Gastrocnemius medialis (tissue), 4 donors: ENCODE results near the gene RIMBP2. TPM values are rescaled to one million over a fixed set of nuclear protein-coding genes. Genes with fewer than 3 reads are reported as not detected.

Experiments used
- ATAC-seq, 2 donors: fragments of 150-250 bp; one replicate each; pipeline ENCODE4 v1.9.1; 2016
- DNase-seq, 2 donors: peaks; one replicate each; pipeline ENCODE4 v3.0.0-alpha.2; 2019
- H3K27ac ChIP-seq, 4 donors: fragments of 200-600 bp; sonication (generic); 1 replicate in 1 of 4; 2 replicates in 3 of 4; pipeline ENCODE4 v1.5.1; 2016 to 2018; ENCODE audit warnings: mild to moderate bottlenecking in 2 of 4, moderate library complexity in 1 of 4
- H3K27me3 ChIP-seq, 3 donors: fragments of 200-600 bp; sonication (generic) in 2 of 3; 1 replicate in 1 of 3; 2 replicates in 2 of 3; pipeline versions ENCODE4 v1.5.1 to v1.6.0; 2016 to 2019; ENCODE audit warnings: mild to moderate bottlenecking in 1 of 3, moderate library complexity in 1 of 3
- H3K36me3 ChIP-seq, 2 donors: fragments of 200-600 bp; sonication (generic) in 1 of 2; one replicate each; pipeline ENCODE4 v1.5.1; 2017 to 2018
- H3K4me1 ChIP-seq, 2 donors: fragments of 200-600 bp; sonication (generic) in 1 of 2; one replicate each; pipeline ENCODE4 v1.5.1; 2016 to 2017; ENCODE audit warnings: mild to moderate bottlenecking in 2 of 2
- H3K4me3 ChIP-seq, 4 donors: fragments of 200-600 bp; sonication (generic) in 3 of 4; 1 replicate in 1 of 4; 2 replicates in 3 of 4; pipeline ENCODE4 v1.5.1; 2016 to 2019; ENCODE audit warnings: mild to moderate bottlenecking in 2 of 4
- H3K9me3 ChIP-seq, 3 donors: fragments of 200-600 bp; sonication (generic) in 2 of 3; 1 replicate in 1 of 3; 2 replicates in 2 of 3; pipeline ENCODE4 v1.5.1; 2016 to 2019
- CTCF ChIP-seq, 5 experiments: fragments of 450-650 bp in 3 of 5; fragments of 200-600 bp in 2 of 5; sonication (generic) in 2 of 5; IDR thresholded peaks in 4 of 5; conservative IDR thresholded peaks in 1 of 5; 1 replicate in 4 of 5; 2 replicates in 1 of 5; pipeline ENCODE4 v1.5.1; 2016 to 2019; ENCODE audit warnings: antibody characterized with exemption in 5 of 5, mild to moderate bottlenecking in 3 of 5, moderate library complexity in 3 of 5
- POLR2A ChIP-seq, 2 donors: fragments of 450-650 bp; IDR thresholded peaks; one replicate each; pipeline ENCODE4 v1.6.1; 2017; ENCODE audit warnings: antibody characterized with exemption in 2 of 2, mild to moderate bottlenecking in 2 of 2, moderate library complexity in 2 of 2
- in situ Hi-C, 4 donors: fragments of 200-750 bp; cut with MboI; loops; one replicate each; pipeline versions ENCODE4 v1.15.0 to v1.8.0; 2017; ENCODE audit warnings: low sequenced_read_pairs in 4 of 4
- intact Hi-C: fragments of 100-400 bp; cut with DNase I; formaldehyde crosslinking; loops from one replicate; pipeline ENCODE4 v1.15.1; 2023; ENCODE audit warnings: low total_unique reads
- total RNA-seq, 4 donors: library from RNA; depleted of rRNA; stranded (reverse); fragments of >200 nt; gene quantifications; one replicate each; pipeline versions ENCODE4 v1.1.0 to v1.2.3, GENCODE V29; 2016

Gene RIMBP2
- total RNA-seq, 4 donors from 2014 or later, result 0.76 to 2.2 (median 1.2) TPM; not detected in 1

GRCh38 chr12:130412384-130412783 lies 303.7 kb downstream of the RIMBP2 start:
- DNase-seq (no peak), ATAC-seq (no peak)
- in situ Hi-C loops, result no loop called here
- no peaks in the 10 kb centered on the region for H3K36me3 ChIP-seq
- intact Hi-C loops, result no loop called here
- no peaks in the 10 kb centered on the region for H3K27me3 ChIP-seq
- H3K4me1 ChIP-seq, result no peaks in the 10 kb centered on the region
- H3K27ac ChIP-seq, result no peak overlapping the region
- TF ChIP-seq POLR2A (IDR thresholded peaks at IDR 0.05) (no peak), CTCF (IDR thresholded peaks at IDR 0.05 in 4 of 5, conservative IDR thresholded peaks at IDR 0.05 in 1 of 5) (no peak)
- no peak overlapping the region for H3K4me3 ChIP-seq
- H3K9me3 ChIP-seq, result no peaks in the 10 kb centered on the region

GRCh38 chr12:130405332-130405731 lies 310.8 kb downstream of the RIMBP2 start:
- ATAC-seq, result no peak
- H3K4me1 ChIP-seq, result no peaks in the 10 kb centered on the region
- no peak for DNase-seq
- H3K36me3 ChIP-seq, result no peaks in the 10 kb centered on the region
- no peaks in the 10 kb centered on the region for H3K9me3 ChIP-seq
- no peak overlapping the region for H3K4me3 ChIP-seq
- no peak for TF ChIP-seq POLR2A (IDR thresholded peaks at IDR 0.05)
- TF ChIP-seq CTCF (IDR thresholded peaks at IDR 0.05 in 4 of 5, conservative IDR thresholded peaks at IDR 0.05 in 1 of 5), result no peak
- in situ Hi-C loops, result loop anchor here in 1 of 4 donors (10.0 kb wide), 1 partner anchor 339 kb away; no protein-coding TSS in a partner anchor
- H3K27ac ChIP-seq, result no peak overlapping the region
- intact Hi-C loops, result no loop called here
- peaks cover 0 to 3% (median 0%) of the 10 kb centered on the region in 3 donors for H3K27me3 ChIP-seq

GRCh38 chr12:130401703-130402102 lies 314.4 kb downstream of the RIMBP2 start:
- H3K4me3 ChIP-seq, result no peak overlapping the region
- ATAC-seq, result no peak
- peaks cover 0 to 3% (median 0%) of the 10 kb centered on the region in 3 donors for H3K27me3 ChIP-seq
- intact Hi-C loops (loop anchor here (5.0 kb wide), 1 partner anchor 346 kb away; no protein-coding TSS in a partner anchor), in situ Hi-C loops (loop anchor here in 1 of 4 donors (10.0 kb wide), 1 partner anchor 343 kb away; no protein-coding TSS in a partner anchor)
- no peaks in the 10 kb centered on the region for H3K36me3 ChIP-seq
- H3K9me3 ChIP-seq, result no peaks in the 10 kb centered on the region
- H3K27ac ChIP-seq, result no peak overlapping the region
- no peaks in the 10 kb centered on the region for H3K4me1 ChIP-seq
- no peak for TF ChIP-seq CTCF (IDR thresholded peaks at IDR 0.05 in 4 of 5, conservative IDR thresholded peaks at IDR 0.05 in 1 of 5)
- no peak for TF ChIP-seq POLR2A (IDR thresholded peaks at IDR 0.05)
- DNase-seq, result no peak

- H3K27ac ChIP-seq, result no peak overlapping the region
- H3K9me3 ChIP-seq, result no peaks in the 10 kb centered on the region
- H3K36me3 ChIP-seq, result no peaks in the 10 kb centered on the region
- in situ Hi-C loops, result no loop called here
- H3K27me3 ChIP-seq, result peaks cover 0 to 3% (median 0%) of the 10 kb centered on the region in 3 donors
- H3K4me3 ChIP-seq, result no peak overlapping the region
- TF ChIP-seq CTCF (IDR thresholded peaks at IDR 0.05 in 4 of 5, conservative IDR thresholded peaks at IDR 0.05 in 1 of 5), result no peak
- no peak for TF ChIP-seq POLR2A (IDR thresholded peaks at IDR 0.05)
- intact Hi-C loops, result no loop called here
- DNase-seq (no peak), ATAC-seq (no peak)
- no peaks in the 10 kb centered on the region for H3K4me1 ChIP-seq
These were observed 317.8 kb downstream of the RIMBP2 start for GRCh38 chr12:130398100-130398848.
